Stimulated activated effector memory CD8-positive, alpha-beta T cell treated with anti-CD3 and anti-CD28 coated beads, Interleukin-12 subunit alpha, Interleukin-12 subunit beta, amount 100 ng/mL, for 72 hours (primary cell): ENCODE data around the gene BRIX1.

Source experiments
- ATAC-seq: fragments of 150-1000 bp; cut with Tn5 transposase; 2 replicates; pipeline ENCODE4 v1.10.0; 2021
- DNase-seq, 2 donors: peaks; one replicate each; pipeline ENCODE4 v3.0.0; 2021 to 2022; ENCODE audit warnings: low spot score in 2 of 2
- H3K27ac Mint-ChIP-seq: one replicate; pipeline ENCODE4 v1.8.0; 2022; ENCODE audit warnings: mild to moderate bottlenecking, mixed read lengths
- H3K36me3 Mint-ChIP-seq: one replicate; pipeline ENCODE4 v1.8.0; 2022; ENCODE audit warnings: mild to moderate bottlenecking, mixed read lengths
- H3K4me1 Mint-ChIP-seq: one replicate; pipeline ENCODE4 v1.8.0; 2022; ENCODE audit warnings: mixed read lengths
- H3K4me3 Mint-ChIP-seq: one replicate; pipeline ENCODE4 v1.8.0; 2022; ENCODE audit warnings: mild to moderate bottlenecking, mixed read lengths
- H3K9me3 Mint-ChIP-seq: one replicate; pipeline ENCODE4 v1.8.0; 2022; ENCODE audit warnings: mixed read lengths

Gene BRIX1, protein sequence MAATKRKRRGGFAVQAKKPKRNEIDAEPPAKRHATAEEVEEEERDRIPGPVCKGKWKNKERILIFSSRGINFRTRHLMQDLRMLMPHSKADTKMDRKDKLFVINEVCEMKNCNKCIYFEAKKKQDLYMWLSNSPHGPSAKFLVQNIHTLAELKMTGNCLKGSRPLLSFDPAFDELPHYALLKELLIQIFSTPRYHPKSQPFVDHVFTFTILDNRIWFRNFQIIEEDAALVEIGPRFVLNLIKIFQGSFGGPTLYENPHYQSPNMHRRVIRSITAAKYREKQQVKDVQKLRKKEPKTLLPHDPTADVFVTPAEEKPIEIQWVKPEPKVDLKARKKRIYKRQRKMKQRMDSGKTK

DNA sequence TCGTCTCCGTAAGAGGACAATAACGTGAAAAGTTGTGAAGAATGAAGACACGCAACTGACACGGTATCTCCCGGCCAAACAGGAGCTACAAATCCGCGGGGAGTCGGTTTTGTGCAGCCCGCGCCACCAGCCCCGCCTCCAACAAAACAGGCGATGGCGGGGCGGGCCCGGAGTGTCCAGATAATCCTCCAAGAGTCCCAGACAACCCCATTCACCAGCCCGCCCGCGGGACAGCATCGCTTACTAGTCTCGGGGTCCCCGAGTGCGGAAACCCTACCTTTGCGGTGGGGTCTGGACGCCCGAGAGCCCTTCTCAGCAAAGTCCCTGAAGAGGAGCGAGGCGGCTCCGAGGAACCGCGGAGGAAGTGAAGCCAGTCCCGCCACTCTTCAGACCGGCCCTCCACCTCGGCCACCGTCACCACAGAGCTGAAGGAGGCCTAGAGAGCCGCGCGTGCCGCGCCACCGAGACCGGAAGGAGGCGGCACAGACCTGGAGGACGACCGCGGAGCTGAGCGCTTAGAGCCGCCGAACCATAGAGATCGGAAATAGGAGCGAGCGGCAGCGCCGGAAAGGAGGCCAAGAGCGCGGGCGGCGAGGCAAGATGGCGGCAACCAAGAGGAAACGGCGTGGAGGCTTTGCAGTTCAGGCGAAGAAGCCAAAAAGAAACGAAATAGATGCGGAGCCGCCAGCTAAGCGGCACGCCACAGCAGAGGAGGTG is at the start of gene BRIX1, which contains the start of gene RAD1:
BRIX1 (plus strand) TSS at position 573 of the 717 bp plus-strand sequence; CDS start at position 601, 28 bp downstream.
RAD1 (minus strand) TSS at position 366 of the 717 bp plus-strand sequence. CDS start 612 bp downstream, outside the sequence.
- H3K9me3 Mint-ChIP-seq = no peaks in the 10 kb centered on the region
- H3K36me3 Mint-ChIP-seq = peaks cover 80% of the 10 kb centered on the region
- H3K4me1 Mint-ChIP-seq = peaks cover 32% of the 10 kb centered on the region
- no peak within 1 kb of the TSS for H3K27ac Mint-ChIP-seq
- H3K4me3 Mint-ChIP-seq = no peak within 1 kb of the TSS
- DNase-seq (peak; percentile 88 to 96), ATAC-seq (peak; percentile 99)

DNA sequence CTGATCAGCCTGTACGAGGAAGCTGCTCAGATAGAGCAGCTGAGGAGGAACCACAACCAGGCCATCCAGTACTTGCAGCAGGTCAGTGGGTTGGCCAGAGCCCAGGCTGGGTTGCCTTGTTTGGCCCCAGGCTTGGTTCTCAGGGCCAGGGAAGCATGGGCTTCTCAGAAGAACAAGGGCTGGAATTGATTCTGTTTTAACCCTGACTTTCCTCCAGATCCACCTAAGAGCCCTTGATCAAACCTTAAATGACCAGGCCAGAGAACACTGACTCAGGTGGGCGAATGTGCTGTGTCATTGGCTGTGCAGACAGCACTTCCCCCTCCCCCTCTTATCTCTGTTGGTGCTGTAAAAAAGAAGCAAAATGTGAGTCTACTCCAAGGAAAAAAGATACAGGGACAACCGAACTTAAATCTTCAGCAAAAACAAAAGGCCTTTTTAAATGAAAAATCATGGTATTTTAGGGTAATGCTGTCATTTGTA is 48.5 kb upstream of the BRIX1 start:
- Mint-ChIP-seq H3K9me3 (no peaks in the 10 kb centered on the region), H3K36me3 (no peaks in the 10 kb centered on the region), H3K4me1 (no peaks in the 10 kb centered on the region), H3K4me3 (no peak overlapping the region), H3K27ac (no peak overlapping the region)
- DNase-seq (no peak), ATAC-seq (no peak)

DNA sequence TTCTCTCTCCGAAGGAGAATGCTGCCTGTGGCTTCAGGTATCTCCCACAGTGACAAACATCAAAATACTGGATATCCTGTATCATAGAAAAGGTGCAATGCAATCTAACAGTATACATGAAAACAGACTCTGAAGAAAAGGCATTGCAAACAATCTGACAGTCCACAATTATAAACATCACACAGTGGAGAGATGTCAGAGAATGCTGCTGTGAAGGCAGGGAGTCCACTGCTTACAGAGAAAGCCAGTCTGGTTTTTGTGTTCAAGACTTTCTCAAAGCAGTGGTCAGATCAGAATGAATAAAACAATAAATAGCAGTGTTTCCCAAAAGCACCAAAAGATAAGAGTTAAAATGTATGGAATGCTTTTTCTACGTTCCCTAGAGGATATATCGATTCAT is 47.9 kb upstream of the BRIX1 start:
- DNase-seq (no peak), ATAC-seq (no peak)
- Mint-ChIP-seq H3K36me3 (no peaks in the 10 kb centered on the region), H3K27ac (no peak overlapping the region), H3K4me3 (no peak overlapping the region), H3K9me3 (no peaks in the 10 kb centered on the region), H3K4me1 (no peaks in the 10 kb centered on the region)

DNA sequence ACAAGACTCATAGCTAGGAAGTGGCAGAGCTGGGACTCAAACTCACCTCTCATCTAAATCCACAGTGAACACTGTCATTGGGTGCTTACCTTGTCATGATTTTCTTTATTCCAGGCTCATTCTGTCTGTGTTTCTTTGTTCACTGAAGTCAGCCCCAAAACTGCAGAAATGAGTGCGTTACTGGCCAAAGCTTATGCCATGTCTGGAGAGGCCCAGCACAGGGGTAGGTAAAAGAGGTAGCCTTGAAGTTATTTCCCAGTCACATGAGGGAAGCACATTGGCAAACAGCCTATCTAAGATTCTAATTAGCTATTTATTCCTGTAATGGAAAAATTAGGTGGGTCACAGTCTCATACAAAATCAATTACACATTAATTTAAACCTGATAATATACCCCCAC is 46.7 kb upstream of the BRIX1 start:
- Mint-ChIP-seq H3K4me3 (no peak overlapping the region), H3K27ac (no peak overlapping the region), H3K4me1 (no peaks in the 10 kb centered on the region), H3K36me3 (no peaks in the 10 kb centered on the region), H3K9me3 (no peaks in the 10 kb centered on the region)
- no peak for ATAC-seq
- DNase-seq = no peak

DNA sequence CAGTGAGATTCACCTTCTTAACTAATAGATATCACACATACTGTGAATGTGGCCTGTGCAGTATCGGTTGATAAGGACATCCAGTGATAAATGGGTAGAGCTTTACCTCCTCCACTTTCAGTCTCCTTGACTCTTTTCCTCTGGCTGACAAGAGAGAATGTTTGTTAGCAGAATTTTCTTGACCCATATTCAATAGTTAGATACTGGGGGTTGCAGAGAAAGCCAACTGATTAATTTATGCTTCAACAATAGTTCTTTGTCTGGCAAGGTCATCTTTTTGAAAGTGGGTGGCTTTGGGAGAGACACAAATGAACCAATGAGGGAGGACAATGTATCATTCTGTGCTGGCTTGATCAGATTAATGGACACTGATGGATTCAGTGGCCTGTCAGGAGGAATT is 46.3 kb upstream of the BRIX1 start:
- no peak for DNase-seq
- Mint-ChIP-seq H3K4me1 (no peaks in the 10 kb centered on the region), H3K4me3 (no peak overlapping the region), H3K36me3 (no peaks in the 10 kb centered on the region), H3K27ac (no peak overlapping the region), H3K9me3 (no peaks in the 10 kb centered on the region)
- no peak for ATAC-seq

DNA sequence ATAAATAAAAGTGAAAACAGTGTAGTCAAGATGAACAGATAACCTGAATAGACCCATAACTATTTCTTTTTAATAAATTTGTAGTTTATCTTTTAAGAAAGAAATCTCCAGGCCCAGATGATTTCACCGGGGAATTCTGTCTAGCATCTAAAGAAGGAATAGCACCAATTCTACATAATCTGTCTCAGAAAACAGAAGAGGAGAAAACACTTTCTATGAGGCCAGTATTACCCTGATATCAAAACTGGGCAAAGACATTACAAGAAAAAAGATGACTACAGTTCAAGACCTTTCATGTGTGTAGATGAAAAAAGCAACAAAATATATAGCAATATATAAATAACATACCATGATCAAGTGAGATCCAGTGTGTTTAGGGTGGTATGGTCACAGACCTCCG is 45.1 kb upstream of the BRIX1 start:
- H3K4me1 Mint-ChIP-seq = no peaks in the 10 kb centered on the region
- H3K27ac Mint-ChIP-seq = no peak overlapping the region
- ATAC-seq (no peak), DNase-seq (no peak)
- no peaks in the 10 kb centered on the region for H3K9me3 Mint-ChIP-seq
- no peak overlapping the region for H3K4me3 Mint-ChIP-seq
- H3K36me3 Mint-ChIP-seq = no peaks in the 10 kb centered on the region

DNA sequence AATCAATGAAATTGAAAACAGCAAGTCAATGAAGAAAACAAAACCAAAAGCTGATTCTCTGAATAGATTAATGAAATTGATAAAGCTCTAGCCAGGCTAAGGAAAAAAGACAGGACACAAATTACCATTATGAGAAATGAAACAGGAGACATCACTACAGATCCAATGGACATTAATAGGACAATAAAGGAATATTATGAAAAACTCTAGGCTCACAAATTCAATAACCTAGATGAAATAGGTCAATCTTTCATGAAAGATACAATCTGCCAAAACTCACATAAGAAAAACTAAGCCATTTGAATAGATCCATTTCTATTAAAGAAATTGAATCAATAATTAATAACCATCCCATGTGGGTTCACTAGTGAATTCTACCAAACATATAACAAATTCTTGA is 39.2 kb upstream of the BRIX1 start:
- H3K4me1 Mint-ChIP-seq = no peaks in the 10 kb centered on the region

DNA sequence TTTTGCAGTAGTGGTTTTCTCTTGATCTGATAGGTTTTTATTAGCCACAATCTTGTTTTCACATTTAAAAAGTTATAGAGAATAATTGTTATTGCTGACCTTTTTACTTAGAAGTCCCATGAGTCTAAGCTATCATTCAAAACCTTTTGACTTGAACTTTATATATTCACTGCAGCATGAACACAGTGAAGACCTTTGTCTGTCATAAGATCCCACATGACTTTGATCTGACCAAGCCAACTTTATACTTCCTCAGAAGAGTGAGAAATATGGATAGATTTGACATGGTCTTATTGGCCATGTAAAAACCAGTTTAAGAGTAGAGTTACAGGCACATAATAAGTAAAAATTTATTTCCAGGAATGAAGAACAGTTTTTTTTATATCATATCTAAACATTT is 34.3 kb upstream of the BRIX1 start:
- DNase-seq (no peak), ATAC-seq (no peak)
- Mint-ChIP-seq H3K4me1 (no peaks in the 10 kb centered on the region), H3K4me3 (no peak overlapping the region), H3K9me3 (peaks cover 5% of the 10 kb centered on the region), H3K36me3 (no peaks in the 10 kb centered on the region), H3K27ac (no peak overlapping the region)

More for the DNA sequence above, 39.2 kb upstream of the BRIX1 start:
- Mint-ChIP-seq H3K27ac (no peak overlapping the region), H3K9me3 (peaks cover 9% of the 10 kb centered on the region), H3K4me3 (no peak overlapping the region), H3K36me3 (no peaks in the 10 kb centered on the region)
- ATAC-seq (no peak), DNase-seq (no peak)

DNA sequence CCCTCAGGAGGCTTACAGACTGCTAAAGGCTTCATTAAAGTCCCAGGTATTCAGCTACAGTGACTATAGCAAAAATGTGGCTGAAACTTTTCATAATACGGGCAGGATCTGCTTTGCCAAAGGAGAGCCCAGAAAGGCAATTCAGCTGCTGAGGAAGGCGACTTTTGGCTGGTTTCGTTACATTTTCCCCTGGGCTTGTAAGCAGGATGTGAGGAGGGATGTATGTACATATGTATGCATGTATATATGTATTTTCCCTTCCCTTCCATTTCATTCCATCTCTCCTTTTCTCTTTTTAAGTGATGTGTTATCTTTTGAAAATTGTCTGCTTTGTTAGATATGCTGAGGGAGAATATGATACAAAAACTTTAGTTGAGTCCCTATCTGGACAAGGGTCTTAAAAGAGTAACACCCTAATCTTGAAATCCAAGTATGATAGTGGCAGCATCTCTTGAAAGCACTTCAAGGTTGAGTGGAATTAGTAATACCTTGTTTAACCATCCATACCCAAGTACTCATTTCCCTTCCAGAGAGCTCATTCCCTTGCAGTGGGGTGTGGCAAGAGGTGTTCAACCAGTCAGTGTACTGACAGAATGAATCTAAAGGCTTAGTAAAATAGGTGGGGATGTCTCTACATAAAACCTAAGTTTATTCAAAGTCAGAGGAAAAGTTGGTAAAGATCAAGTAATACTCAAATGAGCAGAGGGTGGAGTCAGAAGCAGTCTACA is 29.0 kb upstream of the BRIX1 start:
- Mint-ChIP-seq H3K36me3 (no peaks in the 10 kb centered on the region), H3K9me3 (no peaks in the 10 kb centered on the region), H3K4me3 (no peak overlapping the region), H3K27ac (no peak overlapping the region), H3K4me1 (no peaks in the 10 kb centered on the region)
- DNase-seq = no peak
- no peak for ATAC-seq

DNA sequence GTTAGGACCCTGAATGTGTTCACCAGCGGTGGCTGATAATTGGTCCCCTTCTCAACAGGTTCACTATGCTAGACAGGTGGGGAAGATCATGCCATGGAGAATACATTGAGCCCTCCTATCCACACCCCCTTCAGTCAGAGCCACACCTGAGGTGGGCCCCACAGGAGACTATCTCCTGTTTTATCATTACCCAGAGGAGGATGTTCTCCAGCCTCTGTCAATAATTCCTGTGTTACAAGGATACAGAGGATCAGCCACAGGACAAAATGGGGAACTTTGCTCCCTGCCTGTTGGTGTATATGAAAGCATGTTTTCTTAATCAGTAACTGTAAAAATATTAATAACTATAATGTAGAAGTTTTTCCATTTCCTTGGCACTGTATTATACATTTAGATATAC is 26.1 kb upstream of the BRIX1 start:
- Mint-ChIP-seq H3K9me3 (no peaks in the 10 kb centered on the region), H3K27ac (no peak overlapping the region), H3K36me3 (no peaks in the 10 kb centered on the region), H3K4me1 (no peaks in the 10 kb centered on the region), H3K4me3 (no peak overlapping the region)
- ATAC-seq = no peak
- DNase-seq = no peak

DNA sequence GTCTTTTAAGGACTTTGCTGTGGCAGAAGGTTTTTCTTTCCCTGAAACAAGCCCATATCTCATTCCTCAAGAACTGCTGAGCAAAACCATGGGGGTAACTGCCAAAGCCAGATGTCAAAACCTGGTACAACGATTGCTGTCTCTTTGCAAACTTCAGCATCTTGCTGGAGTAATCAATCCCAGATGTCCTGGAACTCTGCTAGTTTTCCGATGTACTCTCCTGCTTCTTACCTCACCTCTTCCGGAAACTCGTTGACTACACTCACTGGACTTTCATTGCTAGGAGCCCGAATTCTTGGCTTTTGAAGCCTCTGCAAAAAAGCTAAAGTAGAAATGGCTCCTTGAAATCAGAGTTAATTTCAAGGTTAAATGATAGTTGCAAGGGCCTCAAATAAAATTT is 23.5 kb upstream of the BRIX1 start:
- Mint-ChIP-seq H3K4me1 (no peaks in the 10 kb centered on the region), H3K36me3 (peaks cover 5% of the 10 kb centered on the region), H3K9me3 (no peaks in the 10 kb centered on the region)

DNA sequence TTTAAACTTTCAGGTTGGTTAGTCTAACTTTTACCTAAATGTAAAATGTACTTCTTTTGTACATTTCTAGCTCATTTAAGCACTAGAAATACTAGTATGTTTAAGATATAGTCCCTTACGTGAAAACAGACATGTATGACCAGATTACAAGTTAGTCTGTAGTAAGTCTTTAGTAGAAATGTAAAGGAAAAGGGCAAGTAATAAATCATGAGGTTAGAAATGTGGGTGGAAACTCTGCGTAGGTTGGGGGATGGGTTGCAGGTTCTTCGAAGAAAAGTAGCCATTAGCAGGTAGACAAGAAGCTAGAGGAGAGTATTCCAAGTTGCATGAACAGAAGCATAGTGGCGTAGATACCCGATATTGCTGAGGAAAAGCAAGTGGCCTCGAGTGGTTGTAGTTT is 23.1 kb upstream of the BRIX1 start:
- no peak overlapping the region for H3K27ac Mint-ChIP-seq
- no peaks in the 10 kb centered on the region for H3K9me3 Mint-ChIP-seq
- H3K4me3 Mint-ChIP-seq = no peak overlapping the region
- ATAC-seq = no peak
- peaks cover 5% of the 10 kb centered on the region for H3K36me3 Mint-ChIP-seq
- no peaks in the 10 kb centered on the region for H3K4me1 Mint-ChIP-seq
- no peak for DNase-seq

More for the DNA sequence above, 23.5 kb upstream of the BRIX1 start:
- no peak overlapping the region for H3K27ac Mint-ChIP-seq
- DNase-seq (no peak), ATAC-seq (no peak)
- H3K4me3 Mint-ChIP-seq = no peak overlapping the region

DNA sequence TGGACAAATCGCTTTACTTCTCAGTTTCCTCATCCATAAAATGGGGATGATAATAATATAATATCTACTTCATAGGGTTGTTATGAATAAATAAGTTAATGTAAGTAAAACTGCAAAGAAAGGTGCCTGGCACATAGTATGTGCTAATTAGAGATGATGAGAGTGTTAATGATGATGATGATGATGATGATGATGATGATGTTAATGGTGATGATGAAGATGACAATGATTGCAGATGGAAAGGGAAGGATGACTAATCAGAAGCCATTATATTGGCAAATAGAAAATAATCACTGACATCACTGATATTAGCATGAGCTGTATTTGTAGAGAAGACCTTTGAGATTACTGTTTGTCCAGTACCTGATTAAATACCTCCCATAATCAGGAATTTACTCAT is 20.8 kb upstream of the BRIX1 start:
- Mint-ChIP-seq H3K4me3 (no peak overlapping the region), H3K9me3 (no peaks in the 10 kb centered on the region), H3K36me3 (peaks cover 5% of the 10 kb centered on the region), H3K4me1 (no peaks in the 10 kb centered on the region), H3K27ac (no peak overlapping the region)
- no peak for DNase-seq
- no peak for ATAC-seq

DNA sequence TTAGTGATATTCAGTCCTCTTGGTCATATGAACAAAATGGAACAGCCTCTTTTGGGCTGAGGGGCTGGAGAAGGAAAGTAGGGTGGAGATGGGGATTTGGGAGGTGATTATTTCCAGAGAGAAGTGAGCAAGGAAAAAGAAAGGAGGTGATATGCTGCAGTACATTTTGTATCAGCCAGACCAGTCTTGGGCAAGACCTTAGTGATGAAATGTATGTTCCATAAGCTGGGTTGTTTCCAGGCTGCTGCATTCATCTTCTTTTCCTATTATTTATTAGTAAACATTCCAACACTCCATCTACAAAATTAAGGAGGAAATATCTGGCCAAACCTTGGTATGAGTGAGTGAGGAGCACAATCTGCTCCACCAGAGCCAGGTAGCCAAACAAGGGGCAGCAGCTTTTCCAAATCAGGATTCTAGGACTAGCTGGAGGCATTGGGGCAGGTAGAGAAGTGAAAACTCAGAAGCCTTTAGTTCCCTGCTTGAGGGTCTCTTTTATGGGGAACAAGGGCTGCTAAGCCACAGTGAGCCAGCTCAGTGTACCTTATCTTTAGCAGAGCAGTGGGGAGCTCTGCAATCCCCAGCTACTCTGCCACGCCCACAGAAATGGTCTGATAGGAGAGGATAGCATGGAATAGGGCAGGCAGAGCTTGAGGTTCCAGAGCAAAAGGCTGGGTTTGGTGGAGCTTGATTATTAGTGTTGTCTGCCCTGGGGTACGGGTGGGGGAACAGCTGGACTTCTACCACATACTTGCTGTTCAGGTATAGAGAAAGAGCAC is 19.7 kb upstream of the BRIX1 start:
- H3K27ac Mint-ChIP-seq = no peak overlapping the region
- no peak overlapping the region for H3K4me3 Mint-ChIP-seq
- no peak for DNase-seq
- no peak for ATAC-seq
- H3K9me3 Mint-ChIP-seq = no peaks in the 10 kb centered on the region
- peaks cover 5% of the 10 kb centered on the region for H3K36me3 Mint-ChIP-seq
- no peaks in the 10 kb centered on the region for H3K4me1 Mint-ChIP-seq

DNA sequence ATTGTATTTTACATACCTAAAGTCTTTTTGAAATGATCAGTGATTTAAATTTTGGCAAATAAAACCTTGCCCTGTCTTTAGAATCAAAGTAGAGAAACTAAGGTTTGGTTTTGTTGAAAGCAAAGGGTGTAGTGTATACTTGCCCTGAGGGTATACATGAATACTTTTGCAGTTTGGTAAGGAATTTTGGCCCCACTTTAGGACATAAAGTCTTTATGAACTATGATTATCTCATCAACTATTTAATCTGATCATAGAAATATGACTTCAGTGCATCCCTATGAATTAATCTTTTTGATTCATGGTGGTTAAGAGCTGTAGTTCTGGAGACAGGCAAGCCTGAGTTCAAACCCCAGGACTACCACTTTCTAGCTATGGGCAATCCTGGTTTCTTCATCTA is 17.9 kb upstream of the BRIX1 start:
- Mint-ChIP-seq H3K36me3 (peaks cover 5% of the 10 kb centered on the region), H3K9me3 (no peaks in the 10 kb centered on the region), H3K27ac (no peak overlapping the region), H3K4me1 (no peaks in the 10 kb centered on the region), H3K4me3 (no peak overlapping the region)
- no peak for ATAC-seq
- DNase-seq = no peak
